ENCODE measurements around the gene PTPRO.

DNA sequence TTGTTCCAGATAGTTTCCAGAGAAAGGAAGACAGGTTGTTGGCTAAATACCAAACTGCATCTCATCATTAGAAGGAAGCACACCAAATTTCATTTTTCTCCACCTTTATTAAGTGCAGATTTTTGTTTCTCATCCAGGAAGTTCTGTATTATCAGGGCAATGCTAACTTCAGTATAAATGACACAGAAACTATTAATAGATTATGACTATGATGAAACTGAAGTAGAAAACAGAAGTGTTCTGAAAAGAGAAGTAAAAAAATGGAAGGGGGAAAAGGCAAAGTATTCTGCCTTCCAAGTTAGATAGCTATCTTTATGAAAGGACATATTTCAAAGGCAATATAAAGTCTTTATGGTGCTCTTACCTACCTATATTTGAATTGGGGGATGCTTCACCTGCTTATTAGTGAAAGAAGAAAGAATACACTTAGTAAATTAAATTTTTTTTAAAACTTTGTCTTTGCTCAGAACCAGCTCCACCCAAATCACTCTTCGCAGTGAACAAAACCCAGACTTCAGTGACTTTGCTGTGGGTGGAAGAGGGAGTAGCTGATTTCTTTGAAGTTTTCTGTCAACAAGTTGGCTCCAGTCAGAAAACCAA is 223.9 kb downstream of the PTPRO start:
- TF ChIP-seq, protein P1, sequence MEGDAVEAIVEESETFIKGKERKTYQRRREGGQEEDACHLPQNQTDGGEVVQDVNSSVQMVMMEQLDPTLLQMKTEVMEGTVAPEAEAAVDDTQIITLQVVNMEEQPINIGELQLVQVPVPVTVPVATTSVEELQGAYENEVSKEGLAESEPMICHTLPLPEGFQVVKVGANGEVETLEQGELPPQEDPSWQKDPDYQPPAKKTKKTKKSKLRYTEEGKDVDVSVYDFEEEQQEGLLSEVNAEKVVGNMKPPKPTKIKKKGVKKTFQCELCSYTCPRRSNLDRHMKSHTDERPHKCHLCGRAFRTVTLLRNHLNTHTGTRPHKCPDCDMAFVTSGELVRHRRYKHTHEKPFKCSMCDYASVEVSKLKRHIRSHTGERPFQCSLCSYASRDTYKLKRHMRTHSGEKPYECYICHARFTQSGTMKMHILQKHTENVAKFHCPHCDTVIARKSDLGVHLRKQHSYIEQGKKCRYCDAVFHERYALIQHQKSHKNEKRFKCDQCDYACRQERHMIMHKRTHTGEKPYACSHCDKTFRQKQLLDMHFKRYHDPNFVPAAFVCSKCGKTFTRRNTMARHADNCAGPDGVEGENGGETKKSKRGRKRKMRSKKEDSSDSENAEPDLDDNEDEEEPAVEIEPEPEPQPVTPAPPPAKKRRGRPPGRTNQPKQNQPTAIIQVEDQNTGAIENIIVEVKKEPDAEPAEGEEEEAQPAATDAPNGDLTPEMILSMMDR (IDR thresholded peaks at IDR 0.05), result no peak
- TF ChIP-seq FOSL2 (IDR thresholded peaks at IDR 0.05; ENCODE audit: borderline replicate concordance, low read depth) (no peak), SIN3A (IDR thresholded peaks at IDR 0.05; ENCODE audit: borderline replicate concordance, low read depth, low read length) (no peak)
- TF ChIP-seq, protein P2, sequence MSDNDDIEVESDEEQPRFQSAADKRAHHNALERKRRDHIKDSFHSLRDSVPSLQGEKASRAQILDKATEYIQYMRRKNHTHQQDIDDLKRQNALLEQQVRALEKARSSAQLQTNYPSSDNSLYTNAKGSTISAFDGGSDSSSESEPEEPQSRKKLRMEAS (IDR thresholded peaks at IDR 0.05; ENCODE audit: low read depth), result no peak

Measured in SK-N-SH (cell line).